Spleen (tissue), 11 donors: Measurements from ENCODE around the gene SPIRE2. TPM values are rescaled to one million over a fixed set of nuclear protein-coding genes. Genes with fewer than 3 reads are reported as not detected.

Experiments used
- DNase-seq: peaks from one replicate; pipeline ENCODE4 v3.0.0-alpha.2; 2020
- H3K27ac ChIP-seq, 8 donors: fragments of 200-600 bp; sonication (generic) in 7 of 8; 1 replicate in 4 of 8; 2 replicates in 4 of 8; pipeline versions ENCODE4 v1.5.0 to v1.8.0; 2016 to 2021; ENCODE audit warnings: inconsistent platforms in 4 of 8, mild to moderate bottlenecking in 4 of 8, moderate library complexity in 1 of 8
- H3K27me3 ChIP-seq, 7 donors: fragments of 200-600 bp; sonication (generic) in 6 of 7; replicated peaks in 1 of 7; 1 replicate in 4 of 7; 2 replicates in 3 of 7; pipeline versions ENCODE4 v1.5.0 to v1.8.0; 2016 to 2021; ENCODE audit warnings: inconsistent platforms in 3 of 7, mild to moderate bottlenecking in 1 of 7
- H3K36me3 ChIP-seq, 6 donors: fragments of 200-600 bp; sonication (generic) in 5 of 6; 1 replicate in 4 of 6; 2 replicates in 2 of 6; pipeline versions ENCODE4 v1.5.0 to v1.8.0; 2016 to 2021; ENCODE audit warnings: inconsistent platforms in 2 of 6
- H3K4me1 ChIP-seq, 6 donors: fragments of 200-600 bp; sonication (generic) in 5 of 6; 1 replicate in 3 of 6; 2 replicates in 3 of 6; pipeline versions ENCODE4 v1.5.0 to v1.8.0; 2016 to 2021; ENCODE audit warnings: inconsistent platforms in 3 of 6
- H3K4me3 ChIP-seq, 8 donors: fragments of 200-600 bp; sonication (generic) in 7 of 8; 1 replicate in 4 of 8; 2 replicates in 4 of 8; pipeline versions ENCODE4 v1.5.0 to v1.8.0; 2016 to 2021; ENCODE audit warnings: inconsistent platforms in 4 of 8, mild to moderate bottlenecking in 4 of 8, moderate library complexity in 2 of 8
- H3K9me3 ChIP-seq, 8 donors: fragments of 200-600 bp; sonication (generic) in 7 of 8; 1 replicate in 4 of 8; 2 replicates in 4 of 8; pipeline versions ENCODE4 v1.5.0 to v1.8.0; 2016 to 2021; ENCODE audit warnings: inconsistent platforms in 4 of 8
- CTCF ChIP-seq, 11 experiments: fragments of 200-600 bp in 7 of 11; fragments of 450-650 bp in 4 of 11; sonication (generic) in 4 of 11; IDR thresholded peaks in 8 of 11; conservative IDR thresholded peaks in 3 of 11; 1 replicate in 7 of 11; 2 replicates in 4 of 11; pipeline versions ENCODE4 v1.4.0 to v1.8.0; 2016 to 2021; ENCODE audit warnings: antibody characterized with exemption in 11 of 11, inconsistent platforms in 4 of 11, mild to moderate bottlenecking in 1 of 11
- POLR2A ChIP-seq, 3 donors: fragments of 450-650 bp; IDR thresholded peaks; one replicate each; pipeline ENCODE4 v1.5.1; 2017; ENCODE audit warnings: antibody characterized with exemption in 3 of 3, mild to moderate bottlenecking in 1 of 3
- POLR2AphosphoS5 ChIP-seq, 3 donors: sonication (generic); formaldehyde crosslinking; IDR thresholded peaks; one replicate each; pipeline ENCODE4 v1.5.1; 2017; ENCODE audit warnings: antibody characterized with exemption in 3 of 3
- WGBS, 5 donors: extraction: QIAGEN DNeasy Blood & Tissue Kit in 3 of 5; methylation state at CpG; one replicate each; pipeline versions ENCODE4 v1.1.5 to v1.1.7; 2013 to 2018; 5-methylcytosine and 5-hydroxymethylcytosine counted together
- intact Hi-C: fragments of 100-400 bp; cut with DNase I; formaldehyde crosslinking; loops from one replicate; pipeline ENCODE4 v1.15.0; 2023; ENCODE audit warnings: low total_unique reads
- polyA plus RNA-seq, 3 donors: library from polyadenylated mRNA; stranded (reverse); fragments of 200-250 nt; gene quantifications; one replicate each; pipeline ENCODE4 v1.2.1, GENCODE V29; 2013
- total RNA-seq, 7 donors: library from RNA; depleted of rRNA in 3 of 7; stranded (reverse); fragments of >200 nt in 3 of 7; fragmentation: NEBNext Ultra II Directional in 4 of 7; extraction: Animal tissue kit (Norgen Biotek cat#: 25700) in 4 of 7; gene quantifications; one replicate each; pipeline versions ENCODE4 v1.1.0 to v1.2.1, GENCODE V29; 2016 to 2021
- donor health status: healthy with polysubstance abuse.
- donor health status: DM: no; HTN: no; CAD: no; lungs with moderate emphysema.
- donor health status: DM: no; HTN: no; CAD: no.
- donor health status: Bipolar disorder and iron deficiency.
- donor health status: healthy.
- donor health status: DM: no; HTN: no; CAD: no.
- donor health status: DM: yes; HTN: yes; CAD: no.

The SPIRE2 gene
- total and polyA plus RNA-seq, 10 donors: 0.80 to 3.2 (median 1.9) TPM

GRCh38 chr16:89905511-89906139, 77.3 kb downstream of the SPIRE2 start:
- no peaks in the 10 kb centered on the region for H3K9me3 ChIP-seq
- peaks cover 0 to 11% (median 9%) of the 10 kb centered on the region in 6 donors for H3K4me1 ChIP-seq
- no peak overlapping the region for H3K4me3 ChIP-seq
- peaks cover 4 to 89% (median 67%) of the 10 kb centered on the region in 6 donors for H3K36me3 ChIP-seq
- H3K27ac ChIP-seq: no peak overlapping the region
- intact Hi-C loops: no loop called here
- H3K27me3 ChIP-seq: no peaks in the 10 kb centered on the region
- TF ChIP-seq POLR2AphosphoS5 (IDR thresholded peaks at IDR 0.05) (peak in 1 of 3 donors; percentile 48), POLR2A (IDR thresholded peaks at IDR 0.05) (no peak)
- DNase-seq: no peak
- WGBS, 5 donors: 86 to 95% (median 93%) methylated on average over 9 to 23 of the region's 23 CpGs

GRCh38 chr16:89906140-89907025, 78.1 kb downstream of the SPIRE2 start:
- intact Hi-C loops: no loop called here
- 93 to 98% (median 96%) methylated on average over 35 to 40 of the region's 40 CpGs for WGBS, 5 donors
- Histone ChIP-seq H3K4me1 (peaks cover 0 to 11% (median 9%) of the 10 kb centered on the region in 6 donors), H3K27me3 (no peaks in the 10 kb centered on the region), H3K36me3 (peaks cover 0 to 89% (median 68%) of the 10 kb centered on the region in 6 donors), H3K9me3 (no peaks in the 10 kb centered on the region), H3K4me3 (no peak overlapping the region), H3K27ac (no peak overlapping the region)
- DNase-seq: no peak
- no peak for TF ChIP-seq POLR2A (IDR thresholded peaks at IDR 0.05)
- peak in 2 of 3 donors; percentile 40 to 55 for TF ChIP-seq POLR2AphosphoS5 (IDR thresholded peaks at IDR 0.05)
- no peak for TF ChIP-seq CTCF (IDR thresholded peaks at IDR 0.05 in 8 of 11, conservative IDR thresholded peaks at IDR 0.05 in 3 of 11)

GRCh38 chr16:89907055-89907814, 79.0 kb downstream of the SPIRE2 start:
- Histone ChIP-seq H3K4me1 (peaks cover 0 to 11% (median 9%) of the 10 kb centered on the region in 6 donors), H3K36me3 (peaks cover 0 to 98% (median 74%) of the 10 kb centered on the region in 6 donors), H3K27me3 (no peaks in the 10 kb centered on the region), H3K9me3 (no peaks in the 10 kb centered on the region), H3K4me3 (no peak overlapping the region), H3K27ac (no peak overlapping the region)
- intact Hi-C loops: no loop called here
- 95 to 97% (median 95%) methylated on average over 11 to 13 of the region's 13 CpGs for WGBS, 5 donors
- TF ChIP-seq CTCF (IDR thresholded peaks at IDR 0.05 in 8 of 11, conservative IDR thresholded peaks at IDR 0.05 in 3 of 11) (no peak), POLR2AphosphoS5 (IDR thresholded peaks at IDR 0.05) (no peak), POLR2A (IDR thresholded peaks at IDR 0.05) (no peak)
- DNase-seq: no peak

GRCh38 chr16:89908236-89908635, 80.0 kb downstream of the SPIRE2 start:
- WGBS, 5 donors: 88 to 98% (median 96%) methylated on average over 4 of the region's 4 CpGs
- TF ChIP-seq POLR2A (IDR thresholded peaks at IDR 0.05) (no peak), CTCF (IDR thresholded peaks at IDR 0.05 in 8 of 11, conservative IDR thresholded peaks at IDR 0.05 in 3 of 11) (no peak), POLR2AphosphoS5 (IDR thresholded peaks at IDR 0.05) (no peak)
- DNase-seq: no peak
- Histone ChIP-seq H3K36me3 (peaks cover 0 to 100% (median 68%) of the 10 kb centered on the region in 6 donors), H3K4me3 (no peak overlapping the region), H3K27ac (no peak overlapping the region), H3K9me3 (no peaks in the 10 kb centered on the region), H3K4me1 (peaks cover 0 to 11% (median 9%) of the 10 kb centered on the region in 6 donors), H3K27me3 (no peaks in the 10 kb centered on the region)
- intact Hi-C loops: no loop called here
